Measurements from ENCODE around the gene RAB44. TPM values are rescaled to one million over a fixed set of nuclear protein-coding genes. Genes with fewer than 3 reads are reported as not detected.
"Not testable (repeated sequence)": the region's sequence is repeated elsewhere in the genome, so short reads cannot be mapped to it uniquely, and the experiment has no call there.

RAB44 gene
- total RNA-seq, 1 donor from 2014 or later = 0.20 TPM

GRCh38 chr6:36651659-36652379 is 45.8 kb upstream of the RAB44 start:
- DNase-seq (no peak), ATAC-seq (ENCODE audit: low read depth) (no peak)
- Mint-ChIP-seq H3K36me3 (ENCODE audit: low read depth) (no peaks in the 10 kb centered on the region), H3K4me1 (peaks cover 37% of the 10 kb centered on the region), H3K27ac (no peak overlapping the region), H3K9me3 (no peaks in the 10 kb centered on the region), H3K4me3 (no peak overlapping the region), H3K27me3 (peaks cover 7% of the 10 kb centered on the region)
- no peak for TF ChIP-seq CTCF (IDR thresholded peaks at IDR 0.05)
- intact Hi-C loops (cut with micrococcal nuclease) = loop anchor here (2.0 kb wide), 2 partner anchors 13 to 27 kb away; partner anchors contain the start of gene CDKN1A
- CTCF ChIA-PET = interaction anchor here (0.6 to 1.6 kb wide), 3 partner anchors 28 to 130 kb away, joined by 3 to 5 read pairs (median 4); no protein-coding TSS in a partner anchor
- POLR2A ChIA-PET = no interaction called here

- POLR2A ChIA-PET; H3K9me3 Mint-ChIP-seq; DNase-seq; H3K27ac Mint-ChIP-seq; H3K36me3 Mint-ChIP-seq (ENCODE audit: low read depth); H3K4me3 Mint-ChIP-seq; intact Hi-C loops (cut with micrococcal nuclease); ATAC-seq (ENCODE audit: low read depth); H3K27me3 Mint-ChIP-seq: not testable (repeated sequence)
- peaks cover 42% of the 10 kb centered on the region for H3K4me1 Mint-ChIP-seq
- CTCF ChIA-PET = interaction anchor here (0.6 kb wide), 1 partner anchor 26 kb away, joined by 4 read pairs; no protein-coding TSS in a partner anchor
Observed at GRCh38 chr6:36654469-36654868, 43.2 kb upstream of the RAB44 start.

DNA sequence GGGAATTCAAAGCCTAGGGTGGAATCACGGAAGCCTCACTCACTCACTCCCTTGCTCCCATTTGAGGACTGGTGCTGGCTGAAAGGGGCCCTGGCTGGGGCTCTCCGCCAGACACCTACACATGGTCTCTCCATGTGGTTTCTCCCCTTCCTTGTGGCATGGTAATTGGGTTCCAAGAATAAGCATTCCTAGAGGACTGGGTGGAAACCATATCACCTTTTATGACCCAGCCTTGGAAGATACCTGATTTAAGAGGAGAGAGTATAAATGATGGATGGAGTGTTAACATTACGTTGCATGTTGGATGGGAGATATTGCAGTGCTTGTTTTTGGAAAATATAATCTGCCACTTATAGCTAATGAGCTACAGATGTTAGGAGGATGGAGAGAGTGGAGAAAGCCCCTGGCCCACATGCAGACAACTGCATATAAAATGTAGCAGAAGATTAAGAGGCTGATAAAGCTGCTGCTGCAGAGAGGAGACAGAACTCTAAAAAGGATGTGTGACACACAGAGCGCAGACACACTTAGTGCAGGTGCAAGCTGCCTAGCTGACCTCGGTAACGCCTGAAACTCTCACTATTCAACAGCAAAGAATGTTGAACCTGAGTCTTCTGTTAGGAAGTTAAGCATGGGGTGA is 42.4 kb upstream of the RAB44 start:
- H3K9me3 Mint-ChIP-seq = no peaks in the 10 kb centered on the region
- DNase-seq = no peak
- H3K27me3 Mint-ChIP-seq = peaks cover 14% of the 10 kb centered on the region
- H3K4me1 Mint-ChIP-seq = peaks cover 38% of the 10 kb centered on the region
- POLR2A ChIA-PET = interaction anchor here (0.9 kb wide), 1 partner anchor 23 kb away, joined by 4 read pairs; the partner anchor contains the start of gene CDKN1A
- ATAC-seq (ENCODE audit: low read depth) = no peak
- H3K27ac Mint-ChIP-seq = no peak overlapping the region
- intact Hi-C loops (cut with micrococcal nuclease) = no loop called here
- CTCF ChIA-PET = no interaction called here
- no peak overlapping the region for H3K4me3 Mint-ChIP-seq
- H3K36me3 Mint-ChIP-seq (ENCODE audit: low read depth) = no peaks in the 10 kb centered on the region
- no peak for TF ChIP-seq CTCF (IDR thresholded peaks at IDR 0.05)

GRCh38 chr6:36656441-36656840 is 41.2 kb upstream of the RAB44 start:
- H3K36me3 Mint-ChIP-seq (ENCODE audit: low read depth) = no peaks in the 10 kb centered on the region
- no peak for ATAC-seq (ENCODE audit: low read depth)
- peaks cover 14% of the 10 kb centered on the region for H3K27me3 Mint-ChIP-seq
- no peak overlapping the region for H3K27ac Mint-ChIP-seq
- ChIA-PET CTCF (no interaction called here), POLR2A (no interaction called here)
- intact Hi-C loops (cut with micrococcal nuclease) = no loop called here
- no peak for DNase-seq
- no peak for TF ChIP-seq CTCF (IDR thresholded peaks at IDR 0.05)
- H3K4me1 Mint-ChIP-seq = peaks cover 26% of the 10 kb centered on the region
- no peaks in the 10 kb centered on the region for H3K9me3 Mint-ChIP-seq
- H3K4me3 Mint-ChIP-seq = no peak overlapping the region

DNA sequence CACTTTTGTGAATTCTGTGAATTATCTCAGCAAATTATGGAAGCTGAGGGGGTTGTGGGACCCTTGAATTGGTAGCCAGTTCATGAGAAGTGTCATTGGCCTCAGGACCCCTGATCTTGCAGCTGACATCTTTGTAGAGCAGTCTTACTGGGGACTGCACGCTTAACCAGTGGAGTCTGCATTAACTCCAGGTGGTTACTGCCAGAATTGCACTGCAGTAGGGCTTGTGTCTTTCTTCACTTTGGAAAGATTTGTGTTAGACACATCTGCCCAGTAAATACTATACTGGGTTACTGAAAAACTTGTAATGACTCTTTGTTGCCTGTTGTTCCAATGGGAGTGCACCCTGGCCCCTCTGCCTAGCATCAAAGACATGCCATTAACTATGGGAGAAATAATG is 40.4 kb upstream of the RAB44 start:
- H3K27ac Mint-ChIP-seq = no peak overlapping the region
- H3K4me1 Mint-ChIP-seq = peaks cover 22% of the 10 kb centered on the region
- no peaks in the 10 kb centered on the region for H3K9me3 Mint-ChIP-seq
- no peak for ATAC-seq (ENCODE audit: low read depth)
- intact Hi-C loops (cut with micrococcal nuclease) = no loop called here
- H3K36me3 Mint-ChIP-seq (ENCODE audit: low read depth) = no peaks in the 10 kb centered on the region
- POLR2A ChIA-PET = no interaction called here
- CTCF ChIA-PET = no interaction called here
- no peak overlapping the region for H3K4me3 Mint-ChIP-seq
- H3K27me3 Mint-ChIP-seq = peaks cover 14% of the 10 kb centered on the region
- TF ChIP-seq CTCF (IDR thresholded peaks at IDR 0.05) = no peak
- no peak for DNase-seq

Data from activated B cell treated with CpG ODN at 0.5 μM for 24 hours (primary cell).